Right lobe of liver (tissue), 6 donors: ENCODE measurements around the gene SEMA3A. TPM values are rescaled to one million over a fixed set of nuclear protein-coding genes. Genes with fewer than 3 reads are reported as not detected.

ENCODE experiments used
- ATAC-seq, 4 donors: fragments of 200-7000 bp; cut with Tn5 transposase; one replicate each; pipeline ENCODE4 v1.9.1; 2020; ENCODE audit warnings: mild to moderate bottlenecking in 4 of 4, moderate library complexity in 4 of 4
- DNase-seq, 3 donors: peaks; one replicate each; pipeline ENCODE4 v3.0.0-alpha.2; 2020
- H3K27ac ChIP-seq, 3 donors: fragments of 200-600 bp; one replicate each; pipeline ENCODE4 v1.8.0; 2022
- H3K27me3 ChIP-seq, 2 donors: fragments of 200-600 bp; one replicate each; pipeline ENCODE4 v1.8.0; 2022
- H3K36me3 ChIP-seq, 4 donors: fragments of 200-600 bp; sonication (generic) in 1 of 4; one replicate each; pipeline versions ENCODE4 v1.5.1 to v1.8.0; 2017 to 2022; ENCODE audit warnings: control low read depth in 1 of 4
- H3K4me1 ChIP-seq, 4 donors: fragments of 200-600 bp; sonication (generic) in 1 of 4; one replicate each; pipeline versions ENCODE4 v1.5.1 to v1.8.0; 2017 to 2022; ENCODE audit warnings: control low read depth in 1 of 4
- H3K4me3 ChIP-seq, 3 donors: fragments of 200-600 bp; one replicate each; pipeline ENCODE4 v1.8.0; 2022
- H3K9me3 ChIP-seq, 4 donors: fragments of 200-600 bp; sonication (generic) in 1 of 4; one replicate each; pipeline versions ENCODE4 v1.5.1 to v1.8.0; 2017 to 2022; ENCODE audit warnings: control low read depth in 1 of 4
- POLR2A ChIP-seq: fragments of 450-650 bp; IDR thresholded peaks from one replicate; pipeline ENCODE4 v1.6.1; 2017; ENCODE audit warnings: antibody characterized with exemption, mild to moderate bottlenecking
- WGBS: methylation state at CpG from one replicate; pipeline ENCODE4 v1.1.6; 2018; ENCODE audit warnings: low coverage, low lambda C conversion rate; ENCODE audit not compliant: insufficient coverage; ENCODE audit errors: missing lambda C conversion rate; 5-methylcytosine and 5-hydroxymethylcytosine counted together
- intact Hi-C, 2 donors: fragments of 100-400 bp; cut with DNase I; formaldehyde crosslinking; loops; one replicate each; pipeline versions ENCODE4 v1.11.2 to v1.14.1; 2022
- total RNA-seq, 6 experiments: library from RNA; depleted of rRNA in 2 of 6; stranded (reverse); fragments of >200 nt in 2 of 6; fragmentation: NEBNext Ultra II Directional in 3 of 6; extraction: Animal tissue kit (Norgen Biotek cat#: 25700) in 3 of 6; gene quantifications; one replicate each; pipeline versions ENCODE4 v1.1.0 to v1.2.4, GENCODE V29; 2016 to 2023
- TF ChIP-seq, protein P1 (sequence below), 4 donors: fragments of 200-600 bp in 3 of 4; fragments of 450-650 bp in 1 of 4; IDR thresholded peaks; one replicate each; pipeline versions ENCODE4 v1.5.1 to v1.8.0; 2016 to 2022; ENCODE audit warnings: antibody characterized with exemption in 4 of 4, mild to moderate bottlenecking in 2 of 4
- donor health status: DM: no; HTN: yes; CAD: no.
- donor health status: DM: no; HTN: no; CAD: no.
- donor health status: DM: no; HTN: no; CAD: no.
- donor health status: DM: no; HTN: yes; CAD: no.
- donor health status: DM: no; HTN: yes; CAD: no.

SEMA3A gene
- total RNA-seq, 6 experiments from 2014 or later = 0.12 to 0.57 (median 0.29) TPM; not detected in 1

GRCh38 chr7:83936056-83936708 lies 258.4 kb downstream of the SEMA3A start:
- WGBS = 17% methylated on average over 5 of the region's 5 CpGs
- H3K27ac ChIP-seq = no peak overlapping the region
- ATAC-seq (peak; percentile 80 to 88 (median 80)), DNase-seq (peak in 2 of 3 donors; percentile 22 to 54)
- H3K4me3 ChIP-seq = no peak overlapping the region
- H3K27me3 ChIP-seq = no peaks in the 10 kb centered on the region
- no peaks in the 10 kb centered on the region for H3K9me3 ChIP-seq
- no peaks in the 10 kb centered on the region for H3K4me1 ChIP-seq
- intact Hi-C loops = no loop called here
- TF ChIP-seq, protein P1, sequence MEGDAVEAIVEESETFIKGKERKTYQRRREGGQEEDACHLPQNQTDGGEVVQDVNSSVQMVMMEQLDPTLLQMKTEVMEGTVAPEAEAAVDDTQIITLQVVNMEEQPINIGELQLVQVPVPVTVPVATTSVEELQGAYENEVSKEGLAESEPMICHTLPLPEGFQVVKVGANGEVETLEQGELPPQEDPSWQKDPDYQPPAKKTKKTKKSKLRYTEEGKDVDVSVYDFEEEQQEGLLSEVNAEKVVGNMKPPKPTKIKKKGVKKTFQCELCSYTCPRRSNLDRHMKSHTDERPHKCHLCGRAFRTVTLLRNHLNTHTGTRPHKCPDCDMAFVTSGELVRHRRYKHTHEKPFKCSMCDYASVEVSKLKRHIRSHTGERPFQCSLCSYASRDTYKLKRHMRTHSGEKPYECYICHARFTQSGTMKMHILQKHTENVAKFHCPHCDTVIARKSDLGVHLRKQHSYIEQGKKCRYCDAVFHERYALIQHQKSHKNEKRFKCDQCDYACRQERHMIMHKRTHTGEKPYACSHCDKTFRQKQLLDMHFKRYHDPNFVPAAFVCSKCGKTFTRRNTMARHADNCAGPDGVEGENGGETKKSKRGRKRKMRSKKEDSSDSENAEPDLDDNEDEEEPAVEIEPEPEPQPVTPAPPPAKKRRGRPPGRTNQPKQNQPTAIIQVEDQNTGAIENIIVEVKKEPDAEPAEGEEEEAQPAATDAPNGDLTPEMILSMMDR (IDR thresholded peaks at IDR 0.05) = peak; percentile 62 to 95 (median 90)
- no peak for TF ChIP-seq POLR2A
- no peaks in the 10 kb centered on the region for H3K36me3 ChIP-seq

DNA sequence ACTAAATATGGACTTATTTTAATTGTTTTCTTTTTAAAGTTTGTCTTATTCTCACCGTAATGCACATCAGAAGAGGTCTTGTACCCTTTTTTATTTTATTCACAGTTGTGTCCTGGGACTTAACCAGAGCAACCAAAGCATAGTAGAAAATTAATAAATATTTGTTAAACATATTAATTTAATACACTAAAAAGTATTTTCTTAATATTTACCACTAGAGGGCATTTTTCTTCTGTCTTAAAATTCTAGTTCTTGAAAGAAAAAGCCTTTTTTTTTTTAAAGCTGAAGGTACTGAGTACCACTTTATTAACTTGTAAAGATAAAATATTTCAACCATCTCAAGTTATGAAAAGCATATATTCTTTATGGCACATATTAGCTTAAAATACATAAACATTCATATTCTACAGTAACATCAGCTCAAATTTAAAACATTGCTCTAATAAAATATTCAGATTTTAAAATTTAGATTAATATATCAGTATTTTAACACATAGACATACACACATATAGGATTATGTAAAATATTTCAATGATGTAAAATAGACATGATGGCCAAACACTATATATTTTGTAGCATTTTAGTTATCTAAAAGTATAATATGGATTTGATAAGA lies 260.4 kb downstream of the SEMA3A start:
- Histone ChIP-seq H3K27ac (no peak overlapping the region), H3K4me1 (no peaks in the 10 kb centered on the region), H3K27me3 (no peaks in the 10 kb centered on the region), H3K4me3 (no peak overlapping the region), H3K36me3 (no peaks in the 10 kb centered on the region), H3K9me3 (no peaks in the 10 kb centered on the region)
- intact Hi-C loops = no loop called here
- no peak for DNase-seq
- no peak for ATAC-seq
- WGBS = 45% methylated on average over 1 of the region's 1 CpG
- TF ChIP-seq POLR2A = no peak
- TF ChIP-seq, protein P1 (IDR thresholded peaks at IDR 0.05) = peak in 3 of 4 donors; percentile 9 to 31 (median 22)

DNA sequence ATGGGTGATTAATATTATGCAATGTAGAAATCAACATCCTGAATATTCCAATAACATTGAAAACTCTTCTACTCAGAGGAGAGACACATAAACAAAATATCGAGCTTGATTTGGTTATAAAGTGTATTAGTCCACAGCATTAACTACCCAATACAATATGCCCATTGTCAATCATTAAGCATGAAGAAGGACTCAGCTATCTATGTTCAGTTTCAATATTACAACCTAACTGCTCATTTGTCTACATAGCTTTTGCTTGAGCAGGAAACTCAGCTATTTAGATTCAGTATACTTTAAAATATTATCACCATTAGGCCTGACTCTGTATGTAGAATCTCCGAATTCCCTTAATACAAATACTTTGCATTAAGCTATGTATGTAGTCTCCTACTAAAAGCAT lies 262.6 kb downstream of the SEMA3A start:
- no peak overlapping the region for H3K4me3 ChIP-seq
- no peaks in the 10 kb centered on the region for H3K4me1 ChIP-seq
- no peak overlapping the region for H3K27ac ChIP-seq
- TF ChIP-seq, protein P1 (IDR thresholded peaks at IDR 0.05) = no peak
- no peak for TF ChIP-seq POLR2A
- H3K36me3 ChIP-seq = no peaks in the 10 kb centered on the region
- H3K9me3 ChIP-seq = no peaks in the 10 kb centered on the region
- DNase-seq = no peak
- no peaks in the 10 kb centered on the region for H3K27me3 ChIP-seq
- intact Hi-C loops = no loop called here
- 64% methylated on average over 2 of the region's 2 CpGs for WGBS
- ATAC-seq = no peak

DNA sequence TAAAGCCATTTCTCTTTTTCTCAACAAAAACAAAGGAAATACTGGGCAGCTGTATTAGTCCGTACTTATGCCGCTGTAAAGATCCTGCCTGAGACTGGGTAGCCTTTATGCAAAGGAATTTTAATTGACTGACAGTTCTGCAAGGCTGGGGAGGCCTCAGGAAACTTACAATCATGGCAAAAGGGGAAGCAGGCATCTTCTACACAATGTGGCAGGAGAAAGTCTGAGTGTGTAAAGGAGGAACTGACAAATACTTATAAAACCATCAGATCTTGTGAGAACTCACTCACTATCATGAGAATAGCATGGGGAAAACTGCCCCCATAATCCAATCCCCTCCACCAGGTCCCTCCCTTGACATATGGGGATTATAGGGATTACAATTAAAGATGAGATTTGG lies 264.3 kb downstream of the SEMA3A start:
- H3K4me1 ChIP-seq = no peaks in the 10 kb centered on the region
- H3K27ac ChIP-seq = no peak overlapping the region
- intact Hi-C loops = no loop called here
- TF ChIP-seq, protein P1 (IDR thresholded peaks at IDR 0.05) = no peak
- no peak for TF ChIP-seq POLR2A
- no peak for DNase-seq
- no peaks in the 10 kb centered on the region for H3K36me3 ChIP-seq
- H3K4me3 ChIP-seq = no peak overlapping the region
- 96% methylated on average over 2 of the region's 2 CpGs for WGBS
- H3K9me3 ChIP-seq = no peaks in the 10 kb centered on the region
- no peaks in the 10 kb centered on the region for H3K27me3 ChIP-seq
- no peak for ATAC-seq
